ENCODE measurements around the gene NLRC5.
"Not testable (repeated sequence)": the region's sequence is repeated elsewhere in the genome, so short reads cannot be mapped to it uniquely, and the experiment has no call there.

NLRC5 gene

DNA sequence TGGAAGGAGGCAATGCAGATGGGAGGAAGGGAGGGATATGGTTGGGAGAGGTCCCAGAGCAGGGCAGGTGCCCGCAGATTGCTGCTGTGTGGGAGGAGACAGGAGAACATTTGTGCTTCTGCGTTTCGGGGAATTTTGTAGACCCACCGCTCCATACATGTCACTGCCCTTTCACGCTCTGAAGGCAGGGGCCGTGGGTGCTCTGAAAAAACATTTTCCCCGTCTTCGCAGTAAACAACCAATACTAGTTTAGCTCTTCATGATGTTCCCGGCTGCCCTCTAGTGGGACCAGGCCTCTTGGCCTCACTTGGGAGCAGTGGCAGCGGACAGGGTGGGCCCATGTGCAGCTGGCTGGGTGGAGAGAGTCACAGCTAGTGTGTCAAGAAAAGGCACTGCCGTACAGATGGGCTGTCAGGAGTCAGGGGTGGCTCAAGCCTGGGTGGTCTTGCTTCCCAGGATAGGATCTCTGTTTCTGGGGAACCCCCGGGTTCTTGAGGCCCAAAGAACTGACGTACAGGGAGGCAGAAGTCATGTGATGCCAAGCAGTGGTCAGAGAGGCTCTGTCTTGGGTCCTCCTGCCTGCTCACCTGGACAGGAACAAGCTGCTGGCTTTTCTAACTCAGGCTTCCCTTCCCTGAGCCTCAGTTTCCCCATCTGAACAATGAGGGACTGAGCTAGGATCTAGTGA lies 56.5 kb downstream of the NLRC5 start:
- DNase-seq (ENCODE audit: low spot score), result peak; percentile 74

DNA sequence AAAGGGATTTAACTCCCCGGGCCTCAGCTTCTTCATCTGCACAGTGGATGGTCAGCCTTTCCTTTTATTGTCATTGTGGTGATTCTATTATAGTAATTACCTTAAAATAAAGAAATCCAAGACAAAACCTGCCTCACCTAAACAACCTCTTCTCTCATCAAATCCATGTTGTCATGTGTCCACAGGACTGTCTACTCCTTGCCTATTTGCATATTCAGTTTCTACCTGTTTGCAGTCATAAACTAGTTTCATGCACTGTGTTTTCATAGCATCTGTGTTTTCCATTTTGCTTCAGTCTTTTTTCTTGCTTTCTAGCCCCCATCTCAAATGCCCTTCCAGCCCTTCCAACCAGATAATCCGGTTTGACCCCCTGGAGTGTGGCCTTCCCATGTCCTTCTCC lies 58.7 kb downstream of the NLRC5 start:
- no peak for DNase-seq (ENCODE audit: low spot score)

DNA sequence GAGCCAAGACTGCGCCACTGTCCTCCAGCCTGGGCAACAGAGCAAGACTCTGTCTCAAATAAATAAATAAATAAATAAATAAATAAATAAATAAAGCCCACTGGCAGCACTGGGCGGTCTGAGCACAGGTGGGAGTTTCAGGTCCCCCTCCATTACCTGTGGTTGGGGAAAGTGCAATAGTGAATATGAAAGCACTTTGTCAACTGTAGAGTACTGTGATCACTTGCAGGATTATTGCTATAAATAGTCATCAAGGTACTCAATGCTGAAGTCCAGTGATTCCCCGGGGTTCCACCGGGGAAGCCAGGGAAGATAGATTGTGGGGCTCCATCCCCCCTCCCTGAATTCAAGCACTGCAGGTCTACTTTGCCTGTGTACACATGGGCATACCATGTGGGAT lies 60.3 kb downstream of the NLRC5 start:
- no peak for DNase-seq (ENCODE audit: low spot score)

DNA sequence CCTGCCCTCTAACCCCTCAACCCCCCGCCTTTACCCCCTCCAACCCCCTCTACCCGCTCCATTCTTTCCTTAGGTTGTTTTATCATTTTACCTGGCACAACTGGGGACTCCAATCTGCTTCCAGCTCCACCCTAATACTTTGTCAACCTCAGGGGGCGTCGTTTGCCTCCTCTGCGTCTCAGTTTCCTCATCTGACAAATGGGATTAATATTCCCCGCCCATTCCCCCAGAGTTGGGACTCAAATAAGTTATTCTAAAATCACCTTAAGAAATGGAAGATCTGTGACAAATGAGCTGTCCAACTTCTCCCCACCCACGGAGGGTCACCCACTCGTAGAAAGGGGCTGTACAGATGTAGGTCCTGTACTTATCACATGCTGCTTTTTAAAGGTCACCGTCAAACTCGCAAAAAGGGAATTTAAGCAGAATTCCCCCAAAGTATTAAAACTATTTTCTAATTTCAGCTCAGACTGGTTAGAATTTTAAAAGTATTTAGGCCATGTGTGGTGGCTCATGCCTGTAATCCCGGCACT lies 62.4 kb downstream of the NLRC5 start:
- DNase-seq (ENCODE audit: low spot score), result no peak

DNA sequence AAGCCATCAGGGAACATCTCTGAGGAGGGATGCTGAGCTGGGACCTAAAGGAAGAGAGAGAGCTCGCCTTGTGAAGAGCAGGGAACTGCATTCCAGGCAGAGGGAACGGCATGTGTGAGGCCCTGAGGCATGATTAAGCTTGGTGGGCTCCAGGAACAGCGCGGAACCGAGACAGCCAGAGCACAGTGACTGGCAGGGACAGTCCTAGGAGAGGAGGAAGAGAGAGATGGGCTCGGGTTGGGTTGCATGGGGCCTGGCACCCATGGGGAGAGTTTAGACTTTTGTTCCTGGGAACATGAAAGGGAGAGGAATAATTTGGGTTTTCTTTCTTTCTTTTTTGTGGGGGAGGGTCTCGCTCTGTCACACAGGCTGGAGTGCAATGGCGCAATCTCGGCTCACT lies 63.8 kb downstream of the NLRC5 start:
- DNase-seq (ENCODE audit: low spot score), result no peak

DNA sequence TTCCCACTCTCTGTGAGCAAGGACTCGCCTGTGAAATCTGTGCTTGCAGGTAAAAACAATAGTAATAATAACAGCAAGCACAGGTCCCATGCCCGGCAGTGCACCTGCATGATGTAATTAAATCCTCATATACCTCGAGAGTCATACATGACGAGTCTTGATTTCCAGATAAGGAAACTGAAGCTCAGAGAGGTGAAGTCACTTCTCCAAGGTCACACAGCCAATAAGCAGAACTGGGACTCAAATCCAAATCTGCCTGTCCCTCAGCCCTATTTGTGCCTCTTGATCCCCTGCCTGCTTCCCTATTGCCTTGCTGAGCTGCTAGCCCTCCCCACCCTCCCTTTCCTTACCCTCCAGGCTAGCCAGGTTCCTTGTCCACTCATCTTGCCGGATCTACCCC lies 65.0 kb downstream of the NLRC5 start:
- no peak for DNase-seq (ENCODE audit: low spot score)

DNA sequence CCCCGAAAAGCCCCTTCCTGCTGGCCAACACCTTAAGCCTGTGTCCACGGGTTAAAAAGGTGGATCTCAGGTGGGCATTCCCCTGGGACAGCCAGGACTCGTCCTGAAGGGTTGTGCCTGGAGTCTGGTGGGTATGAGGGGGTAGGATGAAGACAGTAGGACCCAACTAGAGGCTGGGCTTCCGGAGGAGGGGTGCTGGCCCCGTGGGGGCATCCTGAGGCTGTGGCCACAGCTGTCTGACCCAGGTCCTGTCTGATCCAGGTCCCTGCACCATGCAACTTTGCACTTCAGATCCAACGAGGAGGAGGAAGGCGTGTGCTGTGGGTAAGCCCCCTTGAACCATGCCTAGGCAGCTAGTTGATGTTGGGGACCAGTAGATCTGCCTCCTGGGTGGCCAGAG lies 65.4 kb downstream of the NLRC5 start:
- no peak for DNase-seq (ENCODE audit: low spot score)

DNA sequence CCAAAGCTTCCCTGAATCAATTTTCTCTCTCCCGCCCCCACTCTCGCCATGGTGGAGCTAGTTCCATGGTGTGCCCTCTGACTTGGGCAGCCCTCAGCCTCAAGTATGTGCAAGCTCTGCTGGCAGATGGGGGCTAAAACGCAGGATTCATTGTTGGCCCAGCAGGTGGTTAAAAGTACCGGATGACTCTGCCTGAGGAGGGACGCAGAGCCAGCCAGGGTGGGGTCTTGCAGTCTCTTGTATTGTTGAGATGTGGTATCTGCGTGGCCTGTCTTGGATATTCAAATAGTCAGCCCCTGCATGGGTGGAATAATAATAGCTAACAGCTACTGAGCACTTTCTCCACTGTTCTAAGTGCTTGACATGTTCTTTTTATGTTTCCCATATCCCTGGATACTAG lies 66.3 kb downstream of the NLRC5 start:
- no peak for DNase-seq (ENCODE audit: low spot score)

DNA sequence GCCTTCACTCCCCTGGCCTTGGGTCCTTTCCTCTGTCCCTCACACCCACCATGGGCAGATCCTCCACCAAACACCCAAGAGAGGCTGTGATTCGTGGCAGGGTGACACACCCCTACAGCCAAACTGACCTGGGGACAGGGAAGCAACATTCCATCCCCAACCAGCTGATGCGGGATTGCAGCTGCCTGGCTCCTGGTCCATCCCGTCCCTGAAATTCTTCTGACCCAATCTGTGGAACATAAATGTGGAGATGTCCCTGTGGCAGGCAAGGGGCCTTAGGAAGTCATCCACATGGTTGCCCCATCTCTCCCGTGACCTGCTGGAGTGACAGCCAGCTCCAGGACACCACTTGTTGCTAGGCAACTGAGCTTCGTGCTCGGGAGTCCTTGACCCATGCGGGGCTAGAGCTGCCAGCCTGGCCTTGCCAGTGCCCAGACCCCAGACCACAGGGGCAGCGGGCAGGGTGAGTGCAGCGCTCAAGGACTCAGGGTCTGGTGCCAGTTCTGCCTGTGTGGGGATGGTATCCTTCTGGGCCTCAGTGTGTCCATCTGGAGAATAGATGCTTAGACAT lies 69.0 kb downstream of the NLRC5 start:
- no peak for DNase-seq (ENCODE audit: low spot score)

DNA sequence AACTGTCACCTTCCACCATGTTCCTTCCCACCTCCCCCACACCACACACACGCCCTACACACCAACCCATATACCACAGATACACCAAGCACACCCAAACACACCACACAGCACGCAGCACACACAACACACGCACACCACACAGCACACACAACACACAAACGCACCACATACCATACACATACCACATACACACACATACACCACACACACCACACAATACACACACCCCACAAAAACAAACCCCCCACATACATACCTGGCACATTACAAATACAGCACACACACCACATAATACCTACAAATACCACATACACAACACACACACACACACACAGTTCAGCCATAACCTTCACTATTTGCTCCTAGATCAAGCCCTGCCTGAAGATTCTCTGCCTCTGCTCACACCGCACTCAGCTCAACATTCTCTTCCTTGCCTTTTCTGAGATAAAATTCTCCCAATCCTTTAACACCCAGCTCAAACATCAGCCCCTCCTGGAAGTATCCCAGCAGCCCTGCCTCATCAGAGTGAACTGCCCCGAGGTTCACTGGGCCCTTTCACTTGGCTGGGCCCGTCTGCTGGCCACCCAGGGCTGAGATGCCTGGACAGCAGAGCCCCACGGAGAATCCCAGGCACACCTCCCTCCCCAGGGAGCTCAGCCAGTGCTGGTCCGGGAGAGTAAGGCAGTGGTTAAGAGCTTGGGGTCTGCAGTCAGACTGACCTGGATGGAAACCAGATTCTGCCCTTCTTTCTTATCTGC lies 71.1 kb downstream of the NLRC5 start:
- DNase-seq (ENCODE audit: low spot score), result no peak

DNA sequence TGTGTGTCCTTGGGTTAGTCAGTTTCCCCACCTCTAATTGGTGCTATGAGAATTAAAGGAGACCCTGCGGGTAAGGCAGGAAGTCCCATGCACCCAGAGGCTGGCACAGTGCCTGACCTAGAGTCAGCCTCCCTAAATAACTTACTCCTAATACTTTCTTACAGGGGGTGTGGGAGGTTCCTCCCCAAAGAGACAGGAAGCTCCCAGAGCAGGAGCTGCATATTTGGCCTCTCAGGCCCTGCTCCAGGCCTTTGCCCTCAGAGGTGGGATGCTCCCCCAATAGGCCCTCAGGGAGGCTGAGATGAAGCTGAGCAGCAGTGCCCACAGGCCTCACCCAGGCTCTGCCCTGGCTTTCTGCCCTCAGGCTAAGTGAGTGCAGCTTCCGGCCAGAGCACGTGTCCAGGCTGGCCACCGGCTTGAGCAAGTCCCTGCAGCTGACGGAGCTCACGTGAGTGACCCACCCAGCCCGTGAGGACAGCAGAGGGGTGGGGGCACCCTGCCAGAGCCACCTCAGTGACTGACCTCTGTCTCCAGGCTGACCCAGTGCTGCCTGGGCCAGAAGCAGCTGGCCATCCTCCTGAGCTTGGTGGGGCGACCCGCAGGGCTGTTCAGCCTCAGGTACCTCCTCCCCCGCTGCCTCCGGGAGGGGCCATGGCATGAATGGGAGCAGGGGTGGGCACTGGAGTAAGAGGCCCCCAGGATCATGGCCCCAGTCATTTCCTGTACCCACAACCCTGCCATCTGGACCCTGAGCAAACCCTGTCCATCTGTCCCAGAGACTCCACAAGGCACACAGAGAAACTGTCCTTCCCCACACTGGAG lies 71.9 kb downstream of the NLRC5 start:
- DNase-seq (ENCODE audit: low spot score), result peak; percentile 65

DNA sequence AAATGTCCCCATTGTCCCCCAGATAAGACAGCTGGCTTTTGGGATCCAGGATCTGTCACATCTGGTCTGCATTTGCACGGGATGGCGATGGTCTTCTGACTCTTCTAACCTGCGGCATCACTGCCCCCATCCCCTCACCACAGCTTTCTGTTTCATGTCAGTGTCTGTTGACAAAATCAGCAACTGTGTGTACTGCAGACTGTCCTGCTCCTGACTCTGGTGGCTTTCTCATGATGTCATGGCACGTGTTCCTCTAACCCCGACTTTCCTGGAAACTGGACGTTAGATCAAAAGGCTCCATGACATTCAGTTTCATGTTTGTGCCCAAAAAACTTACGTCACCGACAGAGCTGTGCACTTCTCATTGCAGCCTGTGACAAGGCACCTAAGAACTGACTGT lies 73.0 kb downstream of the NLRC5 start:
- DNase-seq (ENCODE audit: low spot score), result no peak

DNA sequence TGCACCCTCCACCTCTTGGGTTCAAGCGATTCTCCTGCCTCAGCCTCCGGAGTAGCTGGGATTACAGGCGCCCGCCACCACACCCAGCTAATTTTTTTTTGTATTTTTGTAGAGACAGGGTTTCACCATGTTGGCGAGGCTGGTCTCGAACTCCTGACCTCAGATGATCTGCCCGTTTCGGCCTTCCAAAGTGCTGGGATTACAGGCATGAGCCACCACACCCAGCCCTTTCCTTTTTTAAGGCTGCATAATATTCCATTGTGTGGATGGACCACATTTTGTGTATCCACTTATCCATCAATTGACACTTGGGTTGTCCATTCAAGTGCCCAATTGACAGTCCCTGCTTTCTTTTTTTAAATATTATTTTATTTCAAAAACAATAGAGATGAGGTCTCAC lies 73.8 kb downstream of the NLRC5 start:
- not testable (repeated sequence) for DNase-seq (ENCODE audit: low spot score)

DNA sequence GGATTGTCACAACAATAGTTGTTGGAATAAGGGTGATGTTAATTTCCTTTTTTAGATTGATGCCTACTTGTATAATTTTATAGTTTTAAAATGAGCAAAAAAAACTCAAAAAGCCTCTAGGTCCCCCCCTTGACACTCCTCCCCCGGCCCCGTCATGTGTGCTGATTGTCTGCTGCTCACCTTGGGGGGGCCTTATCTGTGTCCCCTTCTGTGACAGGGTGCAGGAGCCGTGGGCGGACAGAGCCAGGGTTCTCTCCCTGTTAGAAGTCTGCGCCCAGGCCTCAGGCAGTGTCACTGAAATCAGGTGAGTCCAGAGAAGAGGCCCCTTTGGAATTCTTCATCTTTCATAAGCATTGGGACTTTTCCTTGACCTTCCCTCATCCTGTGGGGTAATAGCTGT lies 75.6 kb downstream of the NLRC5 start:
- DNase-seq (ENCODE audit: low spot score), result no peak

DNA sequence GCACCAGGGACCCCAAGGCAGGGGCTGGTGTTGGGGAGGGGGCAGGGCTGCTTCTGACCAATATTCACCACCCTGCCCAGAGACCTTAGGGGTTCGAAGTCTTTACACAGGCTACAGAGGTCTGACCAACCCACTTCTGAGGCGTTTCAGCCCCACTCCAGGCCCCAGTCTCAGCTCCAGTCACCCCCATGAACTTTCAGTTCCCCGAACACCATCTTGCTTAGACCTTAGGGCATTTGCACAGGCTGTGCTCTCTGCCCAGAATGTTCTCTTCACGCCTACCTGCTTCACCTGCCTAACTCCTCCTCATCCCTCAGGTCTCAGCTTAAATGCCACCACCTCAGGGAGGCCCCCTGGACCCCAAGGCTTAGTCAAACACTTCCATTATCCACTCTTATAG lies 77.3 kb downstream of the NLRC5 start:
- no peak for DNase-seq (ENCODE audit: low spot score)

DNA sequence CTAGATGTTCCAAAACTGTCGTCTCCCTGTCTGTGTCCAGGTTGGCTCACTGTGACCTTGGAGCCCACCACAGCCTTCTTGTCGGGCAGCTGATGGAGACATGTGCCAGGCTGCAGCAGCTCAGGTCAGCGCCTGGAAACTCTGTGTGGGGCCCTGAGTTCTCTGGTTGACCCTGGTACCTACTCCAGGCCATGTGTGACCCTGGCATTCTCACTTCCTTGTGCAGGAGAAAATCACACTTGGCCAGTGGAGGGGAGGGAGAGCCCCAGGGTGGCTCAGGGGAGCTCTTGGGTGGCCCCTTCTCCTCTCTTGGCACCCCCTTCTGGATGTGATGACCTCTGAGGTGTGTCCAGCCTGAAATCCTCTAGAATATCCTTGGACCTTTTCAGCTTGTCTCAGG lies 78.0 kb downstream of the NLRC5 start:
- DNase-seq (ENCODE audit: low spot score), result no peak

DNA sequence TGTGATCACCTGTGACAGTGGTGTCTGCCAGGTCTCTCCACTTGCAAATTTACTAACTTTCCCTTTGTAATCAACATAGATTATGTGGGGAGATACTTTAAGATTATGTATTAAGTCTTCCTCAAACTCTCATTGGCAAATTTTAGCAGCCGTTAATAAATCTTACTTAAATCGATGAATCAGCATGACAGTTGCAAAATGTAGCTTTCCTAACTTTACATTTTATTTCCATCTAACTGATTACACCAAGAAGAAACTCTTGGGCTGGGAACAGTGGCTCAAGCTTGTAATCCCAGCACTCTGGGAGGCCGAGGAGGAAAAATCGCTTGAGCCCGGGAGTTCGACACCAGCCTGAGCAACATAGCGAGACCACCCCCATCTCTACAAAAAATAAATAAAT lies 79.7 kb downstream of the NLRC5 start:
- DNase-seq (ENCODE audit: low spot score), result no peak

DNA sequence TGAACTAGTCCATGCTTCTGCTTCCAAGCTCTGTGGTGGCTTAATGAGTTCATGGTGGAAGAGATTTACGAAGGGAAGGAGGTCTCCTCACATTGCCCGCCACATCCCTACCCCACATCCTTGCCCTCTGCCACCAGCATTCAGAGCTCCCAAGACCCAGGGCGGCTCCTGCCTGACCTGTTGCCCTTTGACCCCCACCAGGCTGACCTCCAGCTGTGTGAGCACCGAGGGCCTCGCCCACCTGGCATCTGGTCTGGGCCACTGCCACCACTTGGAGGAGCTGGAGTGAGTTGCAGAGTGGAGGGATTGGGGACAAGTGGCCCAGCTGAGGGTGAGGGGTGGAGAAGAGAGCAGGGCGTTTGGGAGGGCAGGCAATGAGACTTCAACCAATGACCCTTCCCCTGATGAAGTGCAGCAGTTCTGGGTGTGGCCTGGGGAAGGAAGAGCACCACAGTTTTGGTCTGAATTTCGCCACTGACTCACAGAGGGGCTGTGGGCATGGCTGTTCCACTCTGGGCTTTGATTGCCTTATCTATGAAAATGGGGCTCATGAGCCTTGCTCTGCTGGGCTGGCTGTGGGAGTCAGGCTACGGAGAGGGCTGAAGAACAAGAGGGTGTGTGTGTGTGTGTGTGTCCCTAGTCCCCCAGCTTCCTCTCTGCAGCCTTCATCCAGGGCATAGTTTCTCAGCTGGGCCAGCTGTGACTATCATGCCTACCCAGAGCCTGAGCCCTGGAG lies 80.4 kb downstream of the NLRC5 start:
- no peak for DNase-seq (ENCODE audit: low spot score)

DNA sequence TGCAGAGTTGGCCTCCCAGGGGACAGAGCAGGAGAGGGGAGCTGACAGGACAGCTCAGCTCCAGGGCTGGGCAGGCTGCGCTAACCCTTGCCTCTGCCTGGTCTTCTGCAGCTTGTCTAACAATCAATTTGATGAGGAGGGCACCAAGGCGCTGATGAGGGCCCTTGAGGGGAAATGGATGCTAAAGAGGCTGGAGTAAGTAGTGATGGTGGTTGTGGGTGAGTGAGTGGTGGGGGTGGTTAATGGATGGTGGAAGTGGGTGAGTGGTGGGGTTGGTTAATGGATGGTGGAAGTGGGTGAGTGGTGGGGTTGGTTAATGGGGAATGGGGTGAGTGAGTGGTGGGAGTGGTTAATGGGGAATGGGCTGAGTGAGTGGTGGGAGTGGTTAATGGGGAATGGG lies 81.1 kb downstream of the NLRC5 start:
- DNase-seq (ENCODE audit: low spot score), result no peak

DNA sequence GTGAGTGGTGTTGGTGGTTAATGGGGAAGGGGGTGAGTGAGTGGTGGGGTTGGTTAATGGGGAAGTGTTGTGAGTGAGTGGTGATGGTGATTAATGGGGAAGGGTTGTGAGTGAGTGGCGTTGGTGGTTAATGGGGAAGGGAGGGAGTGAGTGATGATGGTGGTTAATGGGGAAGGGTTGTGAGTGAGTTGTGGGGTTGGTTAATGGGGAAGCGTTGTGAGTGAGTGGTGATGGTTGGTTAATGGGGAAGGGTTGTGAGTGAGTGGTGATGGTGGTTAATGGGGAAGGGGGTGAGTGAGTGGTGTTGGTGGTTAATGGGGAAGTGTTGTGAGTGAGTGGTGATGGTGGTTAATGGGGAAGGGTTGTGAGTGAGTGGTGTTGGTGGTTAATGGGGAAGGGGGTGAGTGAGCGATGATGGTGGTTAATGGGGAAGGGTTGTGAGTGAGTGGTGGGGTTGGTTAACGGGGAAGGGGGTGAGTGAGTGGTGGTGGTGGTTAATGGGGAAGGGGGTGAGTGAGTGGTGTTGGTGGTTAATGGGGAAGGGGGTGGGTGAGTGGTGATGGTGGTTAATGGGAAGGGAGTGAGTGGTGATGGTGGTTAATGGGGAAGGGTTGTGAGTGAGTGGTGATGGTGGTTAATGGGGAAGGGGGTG lies 81.8 kb downstream of the NLRC5 start:
- not testable (repeated sequence) for DNase-seq (ENCODE audit: low spot score)
